ENCODE results near the gene C2CD4C.
"Not testable (repeated sequence)": the region's sequence is repeated elsewhere in the genome, so short reads cannot be mapped to it uniquely, and the experiment has no call there.

Gene C2CD4C

DNA sequence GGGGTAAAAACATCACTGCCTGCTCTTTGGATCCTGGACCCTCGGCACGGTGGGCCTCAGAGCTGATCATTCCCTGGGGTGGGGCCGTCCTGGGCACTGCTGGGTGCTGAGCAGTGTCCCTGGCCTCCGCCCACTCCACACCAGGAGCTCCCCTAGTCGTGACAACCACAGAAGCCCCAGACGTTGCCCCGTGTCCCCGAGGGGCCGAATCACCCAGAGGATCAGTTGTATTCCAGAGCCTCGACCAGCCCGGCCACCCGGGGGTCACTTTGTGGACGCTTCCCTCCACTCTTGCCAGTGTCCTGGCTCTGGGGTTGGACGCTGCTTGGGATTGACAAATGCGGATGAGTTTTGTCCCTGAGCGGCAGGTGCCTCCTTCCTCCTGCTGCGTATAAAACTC is 10.2 kb downstream of the C2CD4C start:
- DNase-seq (ENCODE audit: low spot score): no peak

- no peak for DNase-seq (ENCODE audit: low spot score)
Observed at GRCh38 chr19:397941-398706, 10.8 kb downstream of the C2CD4C start.

GRCh38 chr19:397321-397720 is 11.6 kb downstream of the C2CD4C start:
- no peak for DNase-seq (ENCODE audit: low spot score)

DNA sequence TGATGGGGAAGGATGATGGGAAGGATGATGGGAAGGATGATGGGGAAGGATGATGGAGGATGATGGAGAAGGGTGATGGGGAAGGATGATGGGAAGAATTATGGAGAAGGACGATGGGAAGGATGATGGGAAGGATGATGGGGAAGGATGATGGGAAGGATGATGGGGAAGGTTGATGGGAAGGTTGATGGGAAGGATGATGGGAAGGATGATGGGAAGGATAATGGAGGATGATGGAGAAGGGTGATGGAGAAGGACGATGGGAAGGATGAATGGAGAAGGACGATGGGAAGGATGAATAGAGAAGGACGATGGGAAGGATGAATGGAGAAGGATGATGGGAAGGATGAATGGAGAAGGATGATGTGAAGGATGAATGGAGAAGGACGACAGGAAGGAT is 13.5 kb downstream of the C2CD4C start:
- no peak for DNase-seq (ENCODE audit: low spot score)

DNA sequence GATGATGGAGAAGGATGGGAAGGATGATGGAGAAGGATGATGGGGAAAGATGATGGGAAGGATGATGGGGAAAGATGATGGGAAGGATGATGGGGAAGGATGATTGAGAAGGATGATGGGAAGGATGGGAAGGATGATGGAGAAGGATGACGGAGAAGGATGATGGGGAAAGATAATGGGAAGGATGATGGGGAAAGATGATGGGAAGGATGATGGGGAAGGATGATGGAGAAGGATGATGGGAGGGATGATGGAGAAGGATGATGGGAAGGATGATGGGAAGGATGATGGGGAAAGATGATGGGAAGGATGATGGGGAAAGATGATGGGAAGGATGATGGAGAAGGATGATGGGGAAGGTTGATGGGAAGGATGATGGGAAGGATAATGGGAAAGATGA is 14.1 kb downstream of the C2CD4C start:
- not testable (repeated sequence) for DNase-seq (ENCODE audit: low spot score)

- not testable (repeated sequence) for DNase-seq (ENCODE audit: low spot score)
Observed at GRCh38 chr19:393560-393959, 15.4 kb downstream of the C2CD4C start.

DNA sequence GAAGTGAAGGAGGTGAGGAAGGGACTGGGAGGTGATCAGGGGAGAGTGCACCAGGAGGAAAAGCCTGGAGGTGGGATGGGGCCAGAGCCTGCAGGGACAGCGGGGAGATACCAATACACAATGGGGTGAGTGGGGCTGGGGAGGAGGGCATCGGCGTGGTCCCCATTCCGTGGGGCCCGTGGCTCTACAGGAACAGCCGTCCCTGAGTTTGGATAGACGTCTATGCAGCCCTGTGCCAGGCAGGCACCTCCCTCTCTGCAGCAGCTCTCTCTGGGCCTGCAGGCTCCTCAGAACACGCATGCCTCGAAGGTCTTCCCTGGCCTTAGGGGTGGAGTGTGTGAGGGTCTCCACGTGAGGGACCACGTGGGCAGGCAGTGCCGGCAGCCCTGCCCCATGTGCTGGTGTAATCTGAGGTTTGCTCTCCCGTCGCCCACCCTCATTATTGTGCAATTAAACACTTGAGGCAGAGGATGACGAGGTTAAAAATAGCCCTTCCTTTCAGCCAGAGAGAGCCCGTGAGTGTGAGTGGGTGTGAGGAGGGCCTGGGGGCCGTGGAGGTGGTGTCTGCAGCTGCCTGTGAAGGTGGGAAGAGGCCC is 16.5 kb downstream of the C2CD4C start:
- DNase-seq (ENCODE audit: low spot score): no peak

- no peak for DNase-seq (ENCODE audit: low spot score)
Observed at GRCh38 chr19:391726-392374, 17.1 kb downstream of the C2CD4C start.

DNA sequence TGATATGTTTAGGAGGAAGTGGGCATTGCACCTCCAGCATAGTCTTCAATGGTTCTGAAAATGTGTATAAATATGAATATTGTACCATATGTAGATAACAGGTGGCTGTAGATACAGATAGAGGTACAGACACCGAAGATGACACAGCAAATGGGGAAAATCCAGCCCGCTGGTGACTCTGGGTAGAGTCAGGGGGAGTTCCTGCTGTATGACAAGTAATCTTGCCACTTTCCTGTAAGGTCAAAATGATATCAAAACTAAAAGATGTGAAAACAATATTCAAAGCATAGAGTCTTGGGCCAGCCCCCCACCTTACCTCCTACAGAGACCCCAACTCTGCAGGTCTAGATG is 17.8 kb downstream of the C2CD4C start:
- no peak for DNase-seq (ENCODE audit: low spot score)

- DNase-seq (ENCODE audit: low spot score): no peak
Observed at GRCh38 chr19:390386-391206, 18.4 kb downstream of the C2CD4C start.

DNA sequence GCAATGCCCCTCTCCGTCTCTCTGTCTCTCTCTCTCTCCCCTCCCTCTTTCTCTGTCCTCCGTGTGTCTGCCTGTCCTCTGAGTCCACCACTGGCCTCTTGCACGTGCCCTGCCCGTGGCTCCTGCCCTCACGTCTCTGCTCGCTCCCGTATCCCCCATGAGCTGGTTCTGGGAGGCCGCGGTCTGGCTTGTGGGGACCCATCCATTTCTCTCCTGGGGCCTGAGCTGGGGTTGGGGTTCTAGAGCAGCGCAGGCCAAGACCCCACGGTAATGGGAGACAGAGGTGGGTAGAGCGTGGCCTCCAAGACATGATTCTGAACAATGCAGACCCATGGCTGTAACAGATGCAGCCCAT is 19.0 kb downstream of the C2CD4C start:
- no peak for DNase-seq (ENCODE audit: low spot score)

DNA sequence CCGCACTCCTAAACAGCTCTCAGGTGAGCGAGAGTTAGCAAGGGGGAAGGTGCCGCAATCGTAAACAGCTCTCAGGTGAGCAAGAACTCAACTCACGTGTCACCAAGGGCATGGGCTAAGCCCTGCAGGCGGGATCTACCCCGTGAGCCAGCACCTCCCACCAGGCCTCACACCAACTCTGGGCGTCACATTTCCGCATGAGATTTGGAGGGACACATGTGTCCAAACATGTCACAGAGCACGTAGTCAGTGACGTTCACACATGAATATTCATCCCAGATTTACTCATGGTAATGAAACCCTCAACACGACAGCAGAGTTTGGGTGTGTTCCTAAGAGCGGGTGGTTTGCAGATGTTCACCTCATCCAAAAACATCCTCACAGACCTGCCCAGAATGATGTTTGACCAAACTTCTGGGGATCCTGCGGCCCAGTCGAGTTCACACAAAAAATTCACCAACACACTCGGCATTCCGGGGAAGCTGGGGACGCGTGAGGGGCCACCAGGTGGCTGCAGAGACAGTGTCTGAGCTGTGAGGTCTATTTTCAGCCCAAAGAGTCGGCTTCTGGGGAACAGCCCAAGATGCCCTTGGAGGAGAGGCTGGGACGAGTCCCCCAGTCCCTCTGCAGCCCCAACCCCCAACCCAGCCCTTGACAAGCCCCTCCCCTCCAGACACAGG is 19.6 kb downstream of the C2CD4C start:
- no peak for DNase-seq (ENCODE audit: low spot score)

DNA sequence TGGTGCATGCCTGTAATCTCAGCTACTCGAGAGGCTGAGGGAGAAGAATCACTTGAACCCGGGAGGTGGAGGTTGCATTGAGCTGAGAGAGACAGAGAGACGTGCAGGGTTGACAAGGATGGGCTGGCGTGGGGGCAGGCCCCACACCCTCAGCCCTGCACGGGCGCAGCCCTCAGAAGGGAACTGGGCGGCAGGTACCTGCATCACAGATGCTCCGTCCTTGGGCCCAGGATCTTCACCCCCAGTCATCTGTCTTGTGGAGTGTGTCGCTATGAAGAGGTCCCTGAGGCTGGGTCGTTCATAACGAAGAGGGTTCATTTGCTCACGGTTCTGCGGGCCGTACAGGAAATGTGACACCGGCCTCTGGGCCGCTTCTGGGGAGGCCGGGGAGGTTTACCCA is 20.3 kb downstream of the C2CD4C start:
- DNase-seq (ENCODE audit: low spot score): no peak

- DNase-seq (ENCODE audit: low spot score): no peak
Observed at GRCh38 chr19:387777-388176, 21.2 kb downstream of the C2CD4C start.

DNA sequence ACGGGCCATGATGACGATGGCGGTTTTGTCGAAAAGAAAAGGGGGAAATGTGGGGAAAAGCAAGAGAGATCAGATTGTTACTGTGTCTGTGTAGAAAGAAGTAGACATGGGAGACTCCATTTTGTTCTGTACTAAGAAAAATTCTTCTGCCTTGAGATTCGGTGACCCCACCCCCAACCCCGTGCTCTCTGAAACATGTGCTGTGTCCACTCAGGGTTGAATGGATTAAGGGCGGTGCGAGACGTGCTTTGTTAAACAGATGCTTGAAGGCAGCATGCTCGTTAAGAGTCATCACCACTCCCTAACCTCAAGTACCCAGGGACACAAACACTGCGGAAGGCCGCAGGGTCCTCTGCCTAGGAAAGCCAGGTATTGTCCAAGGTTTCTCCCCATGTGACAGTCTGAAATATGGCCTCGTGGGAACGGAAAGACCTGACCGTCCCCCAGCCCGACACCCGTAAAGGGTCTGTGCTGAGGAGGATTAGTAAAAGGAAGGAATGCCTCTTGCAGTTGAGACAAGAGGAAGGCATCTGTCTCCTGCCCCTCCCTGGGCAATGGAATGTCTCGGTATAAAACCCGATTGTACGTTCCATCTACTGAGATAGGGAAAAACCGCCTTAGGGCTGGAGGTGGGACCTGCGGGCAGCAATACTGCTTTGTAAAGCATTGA is 22.2 kb downstream of the C2CD4C start:
- DNase-seq (ENCODE audit: low spot score): not testable (repeated sequence)

DNA sequence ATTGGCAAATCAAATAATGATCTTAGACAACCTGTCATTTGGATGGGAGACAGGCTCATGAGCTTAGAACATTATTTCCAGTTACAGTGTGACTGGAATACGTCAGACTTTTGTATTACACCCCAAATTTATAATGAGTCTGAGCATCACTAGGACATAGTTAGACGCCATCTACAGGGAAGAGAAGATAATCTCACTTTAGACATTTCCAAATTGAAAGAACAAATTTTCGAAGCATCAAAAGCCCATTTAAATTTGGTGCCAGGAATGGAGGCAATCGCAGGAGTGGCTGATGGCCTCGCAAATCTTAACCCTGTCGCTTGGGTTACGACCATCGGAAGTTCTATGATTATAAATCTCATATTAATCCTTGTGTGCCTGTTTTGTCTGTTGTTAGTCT is 22.8 kb downstream of the C2CD4C start:
- DNase-seq (ENCODE audit: low spot score): not testable (repeated sequence)

DNA sequence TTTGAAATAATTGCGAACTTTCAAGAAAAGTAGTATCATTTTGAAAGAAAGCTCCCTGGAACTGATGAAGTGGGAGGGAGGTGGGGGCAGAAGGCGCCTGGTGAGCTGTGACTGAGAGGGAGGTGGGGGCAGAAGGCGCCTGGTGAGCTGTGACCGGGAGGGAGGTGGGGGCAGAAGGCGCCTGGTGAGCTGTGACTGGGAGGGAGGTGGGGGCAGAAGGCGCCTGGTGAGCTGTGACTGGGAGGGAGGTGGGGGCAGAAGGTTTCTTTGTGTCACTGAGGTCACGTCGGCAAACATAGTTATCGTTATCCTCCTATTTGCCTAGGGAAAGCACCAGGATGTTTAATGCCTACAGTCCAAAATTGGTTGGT is 24.2 kb downstream of the C2CD4C start:
- no peak for DNase-seq (ENCODE audit: low spot score)

GRCh38 chr19:383922-384798 is 24.8 kb downstream of the C2CD4C start:
- DNase-seq (ENCODE audit: low spot score): no peak

- DNase-seq (ENCODE audit: low spot score): no peak
Observed at GRCh38 chr19:383040-383439, 25.9 kb downstream of the C2CD4C start.

GRCh38 chr19:382578-382977 is 26.4 kb downstream of the C2CD4C start:
- not testable (repeated sequence) for DNase-seq (ENCODE audit: low spot score)

DNA sequence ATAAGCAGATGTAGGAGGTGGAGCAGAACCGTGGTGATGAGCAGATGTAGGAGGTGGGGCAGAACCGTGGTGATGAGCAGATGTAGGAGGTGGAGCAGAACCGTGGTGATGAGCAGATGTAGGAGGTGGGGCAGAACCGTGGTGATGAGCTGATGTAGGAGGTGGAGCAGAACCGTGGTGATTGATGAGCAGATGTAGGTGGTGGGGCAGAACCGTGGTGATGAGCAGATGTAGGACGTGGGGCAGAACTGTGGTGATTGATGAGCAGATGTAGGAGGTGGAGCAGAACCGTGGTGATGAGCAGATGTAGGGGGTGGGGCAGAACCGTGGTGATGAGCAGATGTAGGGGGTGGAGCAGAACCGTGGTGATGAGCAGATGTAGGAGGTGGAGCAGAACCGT is 27.0 kb downstream of the C2CD4C start:
- DNase-seq (ENCODE audit: low spot score): not testable (repeated sequence)

Data from putamen (tissue), 1 donor.